Activated CD8-positive, alpha-beta T cell treated with anti-CD3 and anti-CD28 coated beads for 36 hours (primary cell): Measurements from ENCODE around the gene VWA3A. TPM values are rescaled to one million over a fixed set of nuclear protein-coding genes. Genes with fewer than 3 reads are reported as not detected.

Source experiments
- ATAC-seq: fragments of 200-7000 bp; cut with Tn5 transposase; one replicate; pipeline ENCODE4 v1.10.0; 2021; ENCODE audit warnings: mild to moderate bottlenecking, moderate library complexity
- CTCF ChIA-PET: fragments of 350-600 bp; sonication (Branson Sonifier 250); formaldehyde crosslinking; loops from one replicate; lab custom pipeline; 2021; ENCODE audit warnings: antibody characterized with exemption; lab: Charles Lee
- POLR2A ChIA-PET: fragments of 350-600 bp; sonication (Branson Sonifier 250); formaldehyde crosslinking; loops from one replicate; lab custom pipeline; 2021; ENCODE audit warnings: antibody characterized with exemption; lab: Charles Lee
- DNase-seq: peaks from one replicate; pipeline ENCODE4 v3.0.0-alpha.2; 2020
- H3K27ac Mint-ChIP-seq: one replicate; pipeline ENCODE4 v1.8.0; 2021; ENCODE audit warnings: mild to moderate bottlenecking, mixed read lengths
- H3K27me3 Mint-ChIP-seq: one replicate; pipeline ENCODE4 v1.8.0; 2021; ENCODE audit warnings: mixed read lengths
- H3K36me3 Mint-ChIP-seq: one replicate; pipeline ENCODE4 v1.8.0; 2021; ENCODE audit warnings: low read depth, mixed read lengths
- H3K4me1 Mint-ChIP-seq: one replicate; pipeline ENCODE4 v1.8.0; 2021; ENCODE audit warnings: low read depth, mixed read lengths
- H3K4me3 Mint-ChIP-seq: one replicate; pipeline ENCODE4 v1.8.0; 2021; ENCODE audit warnings: mild to moderate bottlenecking, moderate library complexity, mixed read lengths
- H3K9me3 Mint-ChIP-seq: one replicate; pipeline ENCODE4 v1.8.0; 2021; ENCODE audit warnings: mixed read lengths
- CTCF ChIP-seq: fragments of 200-600 bp; IDR thresholded peaks from one replicate; pipeline ENCODE4 v1.8.0; 2022; ENCODE audit warnings: antibody characterized with exemption, mild to moderate bottlenecking
- intact Hi-C: fragments of 100-400 bp; cut with micrococcal nuclease; formaldehyde crosslinking; loops from one replicate; pipeline ENCODE4 v1.10.0; 2022
- total RNA-seq, 2 experiments: library from RNA; stranded (reverse); gene quantifications; one replicate each; pipeline ENCODE4 v1.2.3, GENCODE V29; 2021

VWA3A gene
- total RNA-seq, 2 experiments from 2014 or later: not detected

- H3K4me3 Mint-ChIP-seq: peak within 1 kb of the TSS; percentile 97
- no peaks in the 10 kb centered on the region for H3K9me3 Mint-ChIP-seq
- H3K4me1 Mint-ChIP-seq: peaks cover 40% of the 10 kb centered on the region
- TF ChIP-seq CTCF: peak; percentile 59
- peak within 1 kb of the TSS; percentile 96 for H3K27ac Mint-ChIP-seq
- ChIA-PET POLR2A (interaction anchor here (1.1 to 9.6 kb wide), 7 partner anchors 8 to 253 kb away, joined by 3 to 113 read pairs (median 12); partner anchors contain the start of genes POLR3E and UQCRC2), CTCF (interaction anchor here (0.7 to 6.7 kb wide), 7 partner anchors 11 to 155 kb away, joined by 3 to 41 read pairs (median 11); partner anchors contain the start of gene POLR3E)
- intact Hi-C loops: no loop called here
- ATAC-seq: peak; percentile 80
- no peaks in the 10 kb centered on the region for H3K27me3 Mint-ChIP-seq
- peaks cover 26% of the 10 kb centered on the region for H3K36me3 Mint-ChIP-seq
- DNase-seq: peak; percentile 93
Observed at GRCh38 chr16:22206013-22206841, 113.9 kb downstream of the VWA3A start, which contains the start of gene EEF2K. EEF2K (plus strand) TSS chr16:22206278; CDS start chr16:22225730, 19,452 bp downstream.

Other genes starting within 250 kb of the VWA3A start
- 100 to 1,000 TPM; 115 to 121 TPM for gene NPIPB4, start 234.8 kb upstream of the VWA3A start, total RNA-seq
- gene UQCRC2, start 139.2 kb upstream of the VWA3A start, total RNA-seq: 100 to 1,000 TPM; 356 to 383 TPM
- not detected for gene PDZD9, start 91.4 kb upstream of the VWA3A start, total RNA-seq
- gene MOSMO, start 84.4 kb upstream of the VWA3A start, total RNA-seq: 1 to 10 TPM; 5.4 to 7.0 TPM
- under 1 TPM in 1 of 2 experiments, not detected in 1; 0.14 TPM for gene SDR42E2, start 70.0 kb downstream of the VWA3A start, total RNA-seq
- 10 to 100 TPM; 28.6 to 31.2 TPM for gene EEF2K, start 113.7 kb downstream of the VWA3A start, total RNA-seq
- 10 to 100 TPM; 66.9 to 67.9 TPM for gene POLR3E, start 204.9 kb downstream of the VWA3A start, total RNA-seq